A549 (cell line): ENCODE results near the gene SYTL3.

ENCODE experiments used
- CTCF ChIP-seq: fragments of >200 bp; sonication (Bioruptor Twin); formaldehyde crosslinking; IDR thresholded peaks from 3 replicates; pipeline ENCODE4 v1.5.1; 2016
- EHMT2 ChIP-seq: fragments of 200-600 bp; sonication (generic); IDR thresholded peaks from 2 replicates; pipeline ENCODE4 v1.6.1; 2016; ENCODE audit warnings: antibody characterized with exemption, low read depth, mild to moderate bottlenecking, moderate library complexity
- EP300 ChIP-seq, 2 experiments: fragments of >200 bp; sonication (Bioruptor Twin); formaldehyde crosslinking; IDR thresholded peaks; 2 replicates in 1 of 2; 3 replicates in 1 of 2; pipeline ENCODE4 v1.6.1; 2016 to 2017
- HOXB5 ChIP-seq: fragments of 250-450 bp; sonication (Bioruptor Pico); IDR thresholded peaks from 2 replicates; pipeline ENCODE4 v1.5.0; 2020; ENCODE audit warnings: mild to moderate bottlenecking, moderate library complexity
- JUN ChIP-seq, 2 experiments: fragments of >200 bp; sonication (Bioruptor Twin); formaldehyde crosslinking; IDR thresholded peaks; 2 replicates in 1 of 2; 3 replicates in 1 of 2; pipeline ENCODE4 v1.6.1; 2016 to 2017
- MAZ ChIP-seq: fragments of 150-350 bp; IDR thresholded peaks from 2 replicates; pipeline ENCODE4 v1.6.1; 2014; ENCODE audit warnings: antibody characterized with exemption, low read depth, low read length, borderline replicate concordance
- REST ChIP-seq: fragments of 200-600 bp; sonication (generic); IDR thresholded peaks from 2 replicates; pipeline ENCODE4 v1.6.1; 2016; ENCODE audit warnings: antibody characterized with exemption, mild to moderate bottlenecking, moderate library complexity
- SREBF2 ChIP-seq: fragments of 450-650 bp; IDR thresholded peaks from 2 replicates; pipeline ENCODE4 v1.6.1; 2014; ENCODE audit warnings: mild to moderate bottlenecking, moderate library complexity
- USF2 ChIP-seq: fragments of 450-650 bp; IDR thresholded peaks from 2 replicates; pipeline ENCODE4 v1.6.1; 2014; ENCODE audit warnings: antibody characterized with exemption

GRCh38 chr6:158654498-158654897, 4.6 kb downstream of the SYTL3 start:
- TF ChIP-seq CTCF (no peak), SREBF2 (no peak), EHMT2 (no peak), HOXB5 (no peak), MAZ (no peak), JUN (IDR thresholded peaks at IDR 0.05) (no peak), EP300 (IDR thresholded peaks at IDR 0.05) (no peak), REST (no peak), USF2 (no peak)
